ENCODE data around the gene ZNF177.

Gene ZNF177

DNA sequence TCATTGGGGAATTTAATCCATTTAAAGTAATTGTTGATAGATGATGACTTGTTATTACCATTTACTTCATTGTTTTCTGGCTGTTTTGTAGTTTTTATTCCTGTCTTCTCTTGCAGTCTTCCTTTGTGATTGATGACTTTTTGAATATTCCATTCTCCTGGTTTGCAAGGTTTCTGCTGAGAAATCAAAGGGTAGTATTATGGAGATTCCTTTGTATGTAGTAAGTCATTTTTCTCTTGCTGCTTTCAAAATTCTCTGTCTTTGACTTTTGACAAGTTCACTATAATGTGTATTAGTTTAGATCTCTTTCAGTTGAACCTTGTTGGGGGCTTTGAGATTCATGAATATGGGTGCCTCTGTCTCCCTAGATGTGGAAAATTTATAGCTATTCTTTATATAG is 32.8 kb upstream of the ZNF177 start:
- no peak overlapping the region for H3K4me3 ChIP-seq (ENCODE audit: control insufficient read depth, low read depth, low read length)
- TF ChIP-seq, protein P1, sequence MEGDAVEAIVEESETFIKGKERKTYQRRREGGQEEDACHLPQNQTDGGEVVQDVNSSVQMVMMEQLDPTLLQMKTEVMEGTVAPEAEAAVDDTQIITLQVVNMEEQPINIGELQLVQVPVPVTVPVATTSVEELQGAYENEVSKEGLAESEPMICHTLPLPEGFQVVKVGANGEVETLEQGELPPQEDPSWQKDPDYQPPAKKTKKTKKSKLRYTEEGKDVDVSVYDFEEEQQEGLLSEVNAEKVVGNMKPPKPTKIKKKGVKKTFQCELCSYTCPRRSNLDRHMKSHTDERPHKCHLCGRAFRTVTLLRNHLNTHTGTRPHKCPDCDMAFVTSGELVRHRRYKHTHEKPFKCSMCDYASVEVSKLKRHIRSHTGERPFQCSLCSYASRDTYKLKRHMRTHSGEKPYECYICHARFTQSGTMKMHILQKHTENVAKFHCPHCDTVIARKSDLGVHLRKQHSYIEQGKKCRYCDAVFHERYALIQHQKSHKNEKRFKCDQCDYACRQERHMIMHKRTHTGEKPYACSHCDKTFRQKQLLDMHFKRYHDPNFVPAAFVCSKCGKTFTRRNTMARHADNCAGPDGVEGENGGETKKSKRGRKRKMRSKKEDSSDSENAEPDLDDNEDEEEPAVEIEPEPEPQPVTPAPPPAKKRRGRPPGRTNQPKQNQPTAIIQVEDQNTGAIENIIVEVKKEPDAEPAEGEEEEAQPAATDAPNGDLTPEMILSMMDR (IDR thresholded peaks at IDR 0.05; ENCODE audit: control insufficient read depth, insufficient read depth, low read depth, low read length, missing control alignments) = no peak
- DNase-seq (ENCODE audit: low read depth) = no peak

DNA sequence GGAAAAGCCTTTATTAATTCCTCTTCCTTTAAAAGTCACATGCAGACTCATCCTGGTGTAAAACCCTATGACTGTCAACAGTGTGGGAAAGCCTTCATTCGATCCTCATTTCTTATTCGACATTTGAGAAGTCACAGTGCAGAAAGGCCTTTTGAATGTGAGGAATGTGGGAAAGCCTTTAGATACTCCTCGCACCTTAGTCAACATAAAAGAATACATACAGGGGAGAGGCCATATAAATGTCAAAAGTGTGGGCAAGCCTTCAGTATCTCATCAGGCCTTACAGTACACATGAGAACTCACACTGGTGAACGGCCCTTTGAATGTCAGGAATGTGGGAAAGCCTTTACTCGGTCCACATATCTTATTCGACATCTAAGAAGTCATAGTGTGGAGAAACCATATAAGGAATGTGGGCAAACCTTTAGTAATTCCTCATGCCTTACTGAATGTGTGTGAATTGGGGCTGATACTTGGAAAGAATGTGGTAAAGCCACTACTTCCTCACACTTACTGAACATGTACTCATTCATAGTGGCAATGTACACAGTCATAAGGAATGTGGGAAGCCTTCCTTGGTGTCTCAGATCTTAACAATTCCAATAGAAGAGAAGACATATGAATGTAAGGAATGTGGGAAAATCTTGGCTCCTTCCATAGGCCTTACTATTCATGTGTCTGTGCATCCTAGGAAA is 20.1 kb upstream of the ZNF177 start:
- DNase-seq (ENCODE audit: low read depth) = no peak
- no peak overlapping the region for H3K4me3 ChIP-seq (ENCODE audit: control insufficient read depth, low read depth, low read length)
- TF ChIP-seq, protein P1 (IDR thresholded peaks at IDR 0.05; ENCODE audit: control insufficient read depth, insufficient read depth, low read depth, low read length, missing control alignments) = no peak

DNA sequence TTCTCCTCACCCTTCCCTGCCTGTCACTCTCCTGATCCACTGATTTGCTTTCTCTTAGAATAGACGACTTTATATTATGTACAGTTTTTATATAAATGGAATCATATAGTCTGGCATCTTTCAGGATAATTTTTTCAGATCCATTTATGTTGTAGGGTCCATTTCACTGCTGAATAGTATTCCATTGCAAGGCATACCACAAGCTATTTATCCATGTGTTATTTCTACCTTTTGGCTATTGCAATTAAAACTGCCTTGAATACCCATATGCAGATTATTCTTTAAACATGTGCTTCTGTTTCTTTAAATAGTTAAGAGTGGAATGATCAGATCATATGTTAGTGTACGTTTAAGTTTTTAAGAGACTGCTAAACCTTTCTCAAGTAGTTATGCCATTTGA is 17.8 kb upstream of the ZNF177 start:
- DNase-seq (ENCODE audit: low read depth) = no peak
- H3K4me3 ChIP-seq (ENCODE audit: control insufficient read depth, low read depth, low read length) = no peak overlapping the region
- TF ChIP-seq, protein P1 (IDR thresholded peaks at IDR 0.05; ENCODE audit: control insufficient read depth, insufficient read depth, low read depth, low read length, missing control alignments) = no peak

DNA sequence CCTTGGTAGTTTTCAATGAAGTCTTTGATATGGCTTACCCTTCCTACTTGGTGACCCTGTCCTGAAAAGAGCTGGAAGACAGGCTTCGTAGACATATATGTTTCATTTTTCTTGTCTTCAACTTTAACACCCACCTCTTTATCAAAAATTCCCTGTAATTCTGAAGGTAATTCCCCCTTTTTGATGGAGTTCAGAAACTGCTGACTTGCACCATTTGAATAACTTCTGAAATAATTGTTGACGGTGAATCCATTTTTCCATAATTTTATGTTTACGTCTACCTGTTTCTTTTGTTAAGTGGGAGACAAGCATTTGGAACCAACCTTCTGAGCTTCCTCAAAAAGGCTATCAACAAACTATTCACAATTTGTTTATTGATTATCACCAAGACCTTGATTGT is 14.6 kb upstream of the ZNF177 start:
- DNase-seq (ENCODE audit: low read depth) = no peak
- TF ChIP-seq, protein P1 (IDR thresholded peaks at IDR 0.05; ENCODE audit: control insufficient read depth, insufficient read depth, low read depth, low read length, missing control alignments) = no peak
- no peak overlapping the region for H3K4me3 ChIP-seq (ENCODE audit: control insufficient read depth, low read depth, low read length)

DNA sequence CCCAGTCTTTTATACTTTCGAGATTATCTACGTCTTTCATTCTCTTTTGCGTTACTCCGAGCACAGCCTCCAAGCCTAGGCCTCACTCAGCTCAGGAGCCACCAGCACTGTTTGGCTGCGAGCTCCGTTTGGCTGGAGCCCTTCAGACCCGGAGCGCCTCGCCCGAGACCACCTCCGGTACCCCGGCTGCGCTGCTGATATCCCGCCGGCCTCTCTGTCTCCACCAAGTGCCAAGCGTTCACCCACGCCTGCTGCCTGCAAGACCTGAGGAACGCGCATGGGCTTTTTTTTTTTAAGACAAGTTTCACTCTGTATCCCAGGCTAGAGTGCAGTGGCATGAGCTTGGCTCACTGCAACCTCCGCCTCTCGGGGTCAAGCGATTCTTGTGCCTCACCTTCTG is 14.1 kb upstream of the ZNF177 start:
- DNase-seq (ENCODE audit: low read depth) = no peak

DNA sequence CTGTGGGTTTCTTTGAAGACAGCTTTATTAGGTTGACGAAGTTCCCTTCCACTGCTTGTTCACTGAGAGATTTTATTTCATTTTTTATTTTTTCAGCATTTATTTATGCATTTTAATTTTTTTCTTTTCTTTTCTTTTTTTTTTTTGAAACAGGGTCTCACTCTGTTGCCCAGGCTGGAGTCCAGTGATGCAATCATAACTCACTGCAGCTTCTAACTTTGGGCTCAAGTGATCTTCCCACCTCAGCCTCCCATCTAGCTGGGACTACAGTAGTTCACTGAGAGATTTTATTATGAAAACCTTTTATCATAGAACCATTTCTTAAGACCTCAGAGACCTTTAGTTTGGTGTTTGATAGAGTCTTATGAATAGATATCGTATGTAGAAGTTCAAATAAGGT is 10.3 kb upstream of the ZNF177 start:
- no peak for DNase-seq (ENCODE audit: low read depth)
- TF ChIP-seq, protein P1 (IDR thresholded peaks at IDR 0.05; ENCODE audit: control insufficient read depth, insufficient read depth, low read depth, low read length, missing control alignments) = no peak
- no peak overlapping the region for H3K4me3 ChIP-seq (ENCODE audit: control insufficient read depth, low read depth, low read length)

More for the DNA sequence above, 14.1 kb upstream of the ZNF177 start:
- no peak overlapping the region for H3K4me3 ChIP-seq (ENCODE audit: control insufficient read depth, low read depth, low read length)
- TF ChIP-seq, protein P1 (IDR thresholded peaks at IDR 0.05; ENCODE audit: control insufficient read depth, insufficient read depth, low read depth, low read length, missing control alignments) = no peak
